ENCODE results near the gene SORL1. TPM values are rescaled to one million over a fixed set of nuclear protein-coding genes. Genes with fewer than 3 reads are reported as not detected.

Gene SORL1
- total and polyA plus RNA-seq, 2 of the 13 experiments (the other 11 are each of a cell fraction or from before 2014, with no cell fraction given) = 21.3 to 148 TPM

- peak; percentile 63 for TF ChIP-seq PBX2 (CRISPR knock-in tag; IDR thresholded peaks at IDR 0.05)
- peak; percentile 72; the same call in 1 of the 3 replicates for TF ChIP-seq MXI1 (IDR thresholded peaks at IDR 0.05; ENCODE audit: borderline replicate concordance, low read depth, low read length)
- TF ChIP-seq XBP1 (CRISPR knock-in tag; IDR thresholded peaks at IDR 0.05) = no peak
- TF ChIP-seq ZNF512 (CRISPR knock-in tag; IDR thresholded peaks at IDR 0.05) = no peak
- TF ChIP-seq ZBTB25 (CRISPR knock-in tag; IDR thresholded peaks at IDR 0.05) = peak; percentile 93
- TF ChIP-seq, protein P1, sequence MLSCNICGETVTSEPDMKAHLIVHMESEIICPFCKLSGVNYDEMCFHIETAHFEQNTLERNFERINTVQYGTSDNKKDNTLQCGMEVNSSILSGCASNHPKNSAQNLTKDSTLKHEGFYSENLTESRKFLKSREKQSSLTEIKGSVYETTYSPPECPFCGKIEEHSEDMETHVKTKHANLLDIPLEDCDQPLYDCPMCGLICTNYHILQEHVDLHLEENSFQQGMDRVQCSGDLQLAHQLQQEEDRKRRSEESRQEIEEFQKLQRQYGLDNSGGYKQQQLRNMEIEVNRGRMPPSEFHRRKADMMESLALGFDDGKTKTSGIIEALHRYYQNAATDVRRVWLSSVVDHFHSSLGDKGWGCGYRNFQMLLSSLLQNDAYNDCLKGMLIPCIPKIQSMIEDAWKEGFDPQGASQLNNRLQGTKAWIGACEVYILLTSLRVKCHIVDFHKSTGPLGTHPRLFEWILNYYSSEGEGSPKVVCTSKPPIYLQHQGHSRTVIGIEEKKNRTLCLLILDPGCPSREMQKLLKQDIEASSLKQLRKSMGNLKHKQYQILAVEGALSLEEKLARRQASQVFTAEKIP (CRISPR knock-in tag; IDR thresholded peaks at IDR 0.05; ENCODE audit: borderline replicate concordance) = no peak
- TF ChIP-seq YY1 (IDR thresholded peaks at IDR 0.05; ENCODE audit: insufficient read depth, insufficient replicate concordance, low read depth, low read length) = no peak
- TF ChIP-seq, protein P2, sequence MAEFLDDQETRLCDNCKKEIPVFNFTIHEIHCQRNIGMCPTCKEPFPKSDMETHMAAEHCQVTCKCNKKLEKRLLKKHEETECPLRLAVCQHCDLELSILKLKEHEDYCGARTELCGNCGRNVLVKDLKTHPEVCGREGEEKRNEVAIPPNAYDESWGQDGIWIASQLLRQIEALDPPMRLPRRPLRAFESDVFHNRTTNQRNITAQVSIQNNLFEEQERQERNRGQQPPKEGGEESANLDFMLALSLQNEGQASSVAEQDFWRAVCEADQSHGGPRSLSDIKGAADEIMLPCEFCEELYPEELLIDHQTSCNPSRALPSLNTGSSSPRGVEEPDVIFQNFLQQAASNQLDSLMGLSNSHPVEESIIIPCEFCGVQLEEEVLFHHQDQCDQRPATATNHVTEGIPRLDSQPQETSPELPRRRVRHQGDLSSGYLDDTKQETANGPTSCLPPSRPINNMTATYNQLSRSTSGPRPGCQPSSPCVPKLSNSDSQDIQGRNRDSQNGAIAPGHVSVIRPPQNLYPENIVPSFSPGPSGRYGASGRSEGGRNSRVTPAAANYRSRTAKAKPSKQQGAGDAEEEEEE (CRISPR knock-in tag; IDR thresholded peaks at IDR 0.05; ENCODE audit: borderline replicate concordance) = 0 out of 2 replicates have a peak, but pooled peaks have one; percentile 32
- peak; percentile 56 for TF ChIP-seq HNRNPLL (IDR thresholded peaks at IDR 0.05; ENCODE audit: low read depth, low read length, poor library complexity, severe bottlenecking)
- no peak for TF ChIP-seq RARG (CRISPR knock-in tag; IDR thresholded peaks at IDR 0.05; ENCODE audit: low read depth)
- no peak for TF ChIP-seq HNRNPH1 (optimal IDR thresholded peaks at IDR 0.05; ENCODE audit: low read depth, low read length)
- TF ChIP-seq NONO (IDR thresholded peaks at IDR 0.05) = no peak
- TF ChIP-seq NONO (CRISPR knock-in tag; conservative IDR thresholded peaks at IDR 0.05) = peak; percentile 79
- TF ChIP-seq GABPB1 (CRISPR knock-in tag; IDR thresholded peaks at IDR 0.05) = peak; percentile 64
- TF ChIP-seq, protein P3, sequence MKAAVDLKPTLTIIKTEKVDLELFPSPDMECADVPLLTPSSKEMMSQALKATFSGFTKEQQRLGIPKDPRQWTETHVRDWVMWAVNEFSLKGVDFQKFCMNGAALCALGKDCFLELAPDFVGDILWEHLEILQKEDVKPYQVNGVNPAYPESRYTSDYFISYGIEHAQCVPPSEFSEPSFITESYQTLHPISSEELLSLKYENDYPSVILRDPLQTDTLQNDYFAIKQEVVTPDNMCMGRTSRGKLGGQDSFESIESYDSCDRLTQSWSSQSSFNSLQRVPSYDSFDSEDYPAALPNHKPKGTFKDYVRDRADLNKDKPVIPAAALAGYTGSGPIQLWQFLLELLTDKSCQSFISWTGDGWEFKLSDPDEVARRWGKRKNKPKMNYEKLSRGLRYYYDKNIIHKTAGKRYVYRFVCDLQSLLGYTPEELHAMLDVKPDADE (CRISPR knock-in tag; IDR thresholded peaks at IDR 0.05) = no peak
- peak; percentile 98 for TF ChIP-seq BHLHE40 (IDR thresholded peaks at IDR 0.05; ENCODE audit: low read length)
- no peak for TF ChIP-seq HDAC6 (IDR thresholded peaks at IDR 0.05; ENCODE audit: low read depth, low read length)
- no peak for TF ChIP-seq CCDC6 (CRISPR knock-in tag; IDR thresholded peaks at IDR 0.05)
- peak; percentile 98 for TF ChIP-seq RXRB (CRISPR knock-in tag; IDR thresholded peaks at IDR 0.05; ENCODE audit: borderline replicate concordance)
- TF ChIP-seq PPARG (CRISPR knock-in tag; conservative IDR thresholded peaks at IDR 0.05) = peak; percentile 93
- peak; percentile 84 for TF ChIP-seq PHF5A (CRISPR knock-in tag; IDR thresholded peaks at IDR 0.05; ENCODE audit: low read depth, unreplicated experiment)
- TF ChIP-seq WIZ (CRISPR knock-in tag; IDR thresholded peaks at IDR 0.05) = 0 out of 2 replicates have a peak, but pooled peaks have one; percentile 63
Measured at GRCh38 chr11:121459413-121460017, 7.4 kb downstream of the SORL1 start (continued).

Data from HepG2 (cell line).